Measurements from ENCODE around the gene GNB1. TPM values are rescaled to one million over a fixed set of nuclear protein-coding genes. Genes with fewer than 3 reads are reported as not detected.

GNB1 gene
- total RNA-seq, 1 donor from 2014 or later, result 474 TPM

DNA sequence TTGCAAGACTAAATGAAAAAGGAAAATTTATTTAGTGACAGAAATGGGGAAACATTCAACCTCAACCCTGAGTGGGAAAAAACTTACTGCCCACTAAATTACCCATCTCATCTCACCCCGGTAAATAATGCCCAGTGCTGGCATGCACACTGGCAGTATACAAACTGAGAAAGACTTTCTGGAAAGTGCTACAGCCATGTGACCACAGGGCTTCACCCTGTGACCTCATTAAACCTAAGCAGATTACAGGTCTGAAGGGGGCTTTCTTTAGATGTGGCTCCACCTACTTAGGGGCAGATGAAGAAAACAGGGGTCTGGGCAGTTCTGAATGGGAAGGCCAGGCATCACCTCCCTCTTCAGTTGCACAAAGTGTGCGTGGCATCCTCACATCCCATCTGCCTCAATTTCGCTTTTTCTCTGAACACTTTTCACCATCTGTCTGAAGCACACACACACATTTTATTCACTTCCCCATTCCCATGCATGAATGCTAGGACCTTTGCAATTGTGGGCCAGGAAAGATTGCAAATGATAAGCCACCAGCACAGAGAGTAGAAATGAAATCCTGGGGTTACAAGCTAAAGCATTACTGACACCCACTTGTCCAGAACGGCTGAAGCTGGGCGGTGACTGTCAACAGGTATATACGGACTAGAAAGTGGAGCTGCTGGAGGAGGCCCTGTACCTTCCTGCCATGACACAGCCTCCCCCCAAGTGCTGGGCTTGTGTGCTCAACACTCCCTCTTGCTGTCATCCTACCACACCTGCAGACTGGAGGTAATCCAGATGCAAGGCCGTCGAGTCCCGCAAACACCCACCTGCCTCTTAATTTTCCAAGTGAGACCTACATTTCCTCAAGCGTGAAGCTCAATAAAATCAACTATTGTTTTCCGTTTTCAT lies 115.3 kb downstream of the GNB1 start:
- no peak for DNase-seq (ENCODE audit: low read depth, low spot score)
- H3K9me3 Mint-ChIP-seq, result peaks cover 5% of the 10 kb centered on the region
- TF ChIP-seq CTCF (conservative IDR thresholded peaks at IDR 0.05), result no peak

GRCh38 chr1:1773874-1774273 lies 117.0 kb downstream of the GNB1 start:
- H3K27me3 Mint-ChIP-seq (ENCODE audit: low read depth), result peaks cover 11% of the 10 kb centered on the region
- TF ChIP-seq CTCF (conservative IDR thresholded peaks at IDR 0.05), result no peak
- peaks cover 5% of the 10 kb centered on the region for H3K9me3 Mint-ChIP-seq
- no peak overlapping the region for H3K27ac Mint-ChIP-seq (ENCODE audit: unreplicated experiment)
- H3K4me1 Mint-ChIP-seq, result peaks cover 25% of the 10 kb centered on the region
- no peak overlapping the region for H3K4me3 Mint-ChIP-seq
- DNase-seq (ENCODE audit: low read depth, low spot score), result no peak
- peaks cover 23% of the 10 kb centered on the region for H3K36me3 Mint-ChIP-seq (ENCODE audit: low read depth)

More for the DNA sequence above, 115.3 kb downstream of the GNB1 start:
- H3K4me3 Mint-ChIP-seq, result peak overlapping the region; percentile 83
- H3K27ac Mint-ChIP-seq (ENCODE audit: unreplicated experiment), result peak overlapping the region; percentile 16
- peaks cover 26% of the 10 kb centered on the region for H3K27me3 Mint-ChIP-seq (ENCODE audit: low read depth)
- peaks cover 39% of the 10 kb centered on the region for H3K4me1 Mint-ChIP-seq
- H3K36me3 Mint-ChIP-seq (ENCODE audit: low read depth), result peaks cover 23% of the 10 kb centered on the region

GRCh38 chr1:1771096-1771495 lies 119.8 kb downstream of the GNB1 start:
- peaks cover 5% of the 10 kb centered on the region for H3K9me3 Mint-ChIP-seq
- no peak overlapping the region for H3K27ac Mint-ChIP-seq (ENCODE audit: unreplicated experiment)
- peaks cover 3% of the 10 kb centered on the region for H3K27me3 Mint-ChIP-seq (ENCODE audit: low read depth)
- peak overlapping the region; percentile 16 for H3K4me3 Mint-ChIP-seq
- H3K36me3 Mint-ChIP-seq (ENCODE audit: low read depth), result peaks cover 30% of the 10 kb centered on the region
- DNase-seq (ENCODE audit: low read depth, low spot score), result no peak
- TF ChIP-seq CTCF (conservative IDR thresholded peaks at IDR 0.05), result no peak
- peaks cover 12% of the 10 kb centered on the region for H3K4me1 Mint-ChIP-seq

DNA sequence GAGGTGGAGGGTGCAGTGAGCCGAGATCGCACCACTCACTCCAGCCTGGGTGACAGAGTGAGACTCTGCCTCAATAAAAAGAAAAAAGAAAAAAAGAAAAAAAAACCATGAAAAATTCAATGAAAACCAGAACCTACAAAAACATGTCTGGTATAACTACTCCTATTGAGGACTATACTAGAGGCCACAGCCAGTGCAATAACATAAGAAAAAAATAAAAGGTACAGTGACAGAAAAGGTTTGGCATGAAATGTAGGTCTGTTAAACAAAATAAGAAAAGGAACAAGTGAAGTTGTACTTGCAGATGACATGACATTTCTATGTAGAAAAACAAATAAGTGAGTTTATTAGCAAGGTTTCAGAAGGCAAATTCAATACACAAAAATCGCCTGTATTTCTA lies 120.8 kb downstream of the GNB1 start:
- H3K4me1 Mint-ChIP-seq, result peaks cover 2% of the 10 kb centered on the region
- no peak for DNase-seq (ENCODE audit: low read depth, low spot score)
- H3K27me3 Mint-ChIP-seq (ENCODE audit: low read depth), result no peaks in the 10 kb centered on the region
- no peak overlapping the region for H3K27ac Mint-ChIP-seq (ENCODE audit: unreplicated experiment)
- peak overlapping the region; percentile 66 for H3K4me3 Mint-ChIP-seq
- peaks cover 5% of the 10 kb centered on the region for H3K9me3 Mint-ChIP-seq
- no peak for TF ChIP-seq CTCF (conservative IDR thresholded peaks at IDR 0.05)
- H3K36me3 Mint-ChIP-seq (ENCODE audit: low read depth), result peaks cover 28% of the 10 kb centered on the region

- no peaks in the 10 kb centered on the region for H3K27me3 Mint-ChIP-seq (ENCODE audit: low read depth)
- peaks cover 28% of the 10 kb centered on the region for H3K36me3 Mint-ChIP-seq (ENCODE audit: low read depth)
- peaks cover 7% of the 10 kb centered on the region for H3K4me1 Mint-ChIP-seq
Measured at GRCh38 chr1:1768249-1768992, 122.5 kb downstream of the GNB1 start.

More at GRCh38 chr1:1768249-1768992, 122.5 kb downstream of the GNB1 start:
- Mint-ChIP-seq H3K9me3 (peaks cover 5% of the 10 kb centered on the region), H3K27ac (ENCODE audit: unreplicated experiment) (no peak overlapping the region), H3K4me3 (no peak overlapping the region)
- no peak for DNase-seq (ENCODE audit: low read depth, low spot score)
- no peak for TF ChIP-seq CTCF (conservative IDR thresholded peaks at IDR 0.05)
